NCI-H1930 (cell line): ENCODE data around the gene SLC25A44.

Experiments used
- DNase-seq, 2 experiments: peaks; one replicate each; lab custom pipeline; 2025; lab: John Stamatoyannopoulos, UW

The SLC25A44 gene

GRCh38 chr1:156193488-156194299 lies at the start of gene SLC25A44:
TSS of gene SLC25A44 (plus strand) at chr1:156194104. CDS start at chr1:156199848, 5,744 bp downstream.
- peak; percentile 98 to 99 for DNase-seq

- DNase-seq: no peak
Observed at GRCh38 chr1:156144742-156145141, 49.2 kb upstream of the SLC25A44 start.

GRCh38 chr1:156145650-156146019 lies 48.3 kb upstream of the SLC25A44 start:
- no peak for DNase-seq

DNA sequence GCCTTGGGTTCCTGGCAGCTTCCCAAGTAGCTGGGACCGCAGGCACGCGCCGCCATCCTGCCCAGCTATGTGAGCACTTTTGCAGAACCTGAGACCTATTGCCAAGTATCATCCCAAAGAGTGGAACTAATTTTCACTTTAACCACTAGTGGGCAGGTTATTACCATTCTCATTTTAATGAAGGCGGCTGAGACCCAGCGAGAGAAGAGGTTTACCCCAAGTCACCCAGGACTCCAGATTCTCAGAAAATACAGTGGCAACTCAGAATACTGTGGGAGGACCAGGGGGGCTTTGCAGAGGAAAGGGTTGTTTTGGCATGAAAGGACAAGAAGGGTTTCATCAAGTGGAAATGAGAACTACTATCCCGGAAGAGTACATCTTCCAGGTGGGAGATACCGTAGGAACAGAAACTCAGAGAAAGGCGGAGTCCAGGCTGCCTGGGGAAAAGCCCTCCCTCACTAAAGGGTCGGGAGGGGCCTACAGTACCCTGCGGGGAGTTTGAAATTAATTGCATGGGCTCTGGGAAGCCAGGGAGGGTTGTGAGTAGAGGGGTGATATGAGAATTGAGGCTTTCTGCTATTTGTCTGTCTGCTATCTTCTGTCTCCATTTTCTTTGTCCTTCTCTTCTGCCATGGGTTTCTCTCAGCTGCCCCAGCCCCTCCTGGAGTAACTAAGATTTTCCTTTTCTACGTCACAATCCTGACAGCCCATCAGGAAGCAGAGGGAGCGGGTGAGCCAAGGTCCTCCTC lies 47.7 kb upstream of the SLC25A44 start:
- peak; percentile 31 to 34 for DNase-seq

- no peak for DNase-seq
Observed at GRCh38 chr1:156146769-156147405, 47.0 kb upstream of the SLC25A44 start.

DNA sequence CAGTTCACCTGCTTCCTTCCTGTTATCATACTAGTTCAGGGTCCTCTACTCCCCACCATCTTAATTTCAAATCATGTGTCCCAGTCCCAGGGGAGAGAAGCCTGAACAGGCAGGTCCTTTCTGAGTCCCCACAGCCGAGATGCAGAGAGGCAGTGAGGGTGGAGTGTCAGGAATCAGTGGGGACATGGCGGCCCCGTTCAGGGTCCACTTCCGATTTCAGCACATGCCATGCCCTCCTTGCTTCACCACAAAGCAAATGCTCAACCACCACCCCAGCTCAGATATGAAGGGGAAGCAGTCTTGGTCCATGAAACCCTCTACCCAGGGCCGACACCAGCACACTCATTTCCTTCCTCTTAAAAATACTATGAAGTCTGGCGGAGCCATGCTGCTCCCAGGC lies 45.7 kb upstream of the SLC25A44 start:
- DNase-seq: no peak

DNA sequence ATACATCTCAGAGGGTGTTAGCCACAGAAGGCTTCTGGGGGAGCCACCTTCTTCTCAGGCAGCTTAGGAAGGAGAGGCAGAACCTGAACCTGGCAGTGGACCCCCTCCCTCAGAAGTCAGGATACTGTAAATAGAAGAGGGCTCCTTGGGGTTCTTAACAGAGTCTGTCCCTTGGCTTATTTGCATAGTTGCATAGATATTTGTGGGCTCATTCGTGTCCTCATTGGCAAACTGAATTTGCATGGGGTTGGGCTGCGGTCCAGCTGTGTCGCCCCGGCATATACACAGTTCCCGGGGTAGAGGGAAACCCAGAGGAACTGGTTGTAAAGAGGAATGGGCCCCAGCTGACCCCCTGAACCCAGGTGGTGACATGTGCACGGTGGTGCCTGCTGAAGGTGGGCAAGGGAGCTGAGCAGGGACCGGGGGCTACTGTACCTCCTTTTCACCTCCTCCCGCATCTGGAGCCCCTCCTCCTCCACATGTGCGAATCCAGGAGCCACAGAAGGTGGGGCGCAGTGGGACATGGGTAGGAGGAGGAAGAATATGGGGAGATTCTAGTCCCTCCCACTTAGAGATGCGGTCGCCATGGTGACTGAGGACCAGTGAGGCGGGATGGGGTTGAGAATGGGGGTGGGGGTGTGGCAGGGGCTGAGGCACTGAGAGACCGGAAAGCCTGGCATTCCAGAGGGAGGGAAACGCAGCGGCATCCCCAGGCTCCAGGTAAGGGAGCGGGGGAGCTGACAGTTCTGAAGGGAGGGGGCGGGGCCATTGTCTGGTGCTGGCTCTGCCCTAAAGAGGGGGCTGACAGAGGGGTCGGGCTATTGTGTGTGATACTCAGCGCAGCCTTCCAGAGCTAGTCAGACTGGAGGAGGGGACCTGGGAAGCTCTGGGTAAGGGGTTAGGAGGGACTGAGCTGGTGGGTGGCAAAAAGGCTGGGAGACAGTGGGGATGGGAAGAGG lies 44.3 kb upstream of the SLC25A44 start:
- DNase-seq: no peak

GRCh38 chr1:156150333-156151011 lies 43.4 kb upstream of the SLC25A44 start:
- no peak for DNase-seq

DNA sequence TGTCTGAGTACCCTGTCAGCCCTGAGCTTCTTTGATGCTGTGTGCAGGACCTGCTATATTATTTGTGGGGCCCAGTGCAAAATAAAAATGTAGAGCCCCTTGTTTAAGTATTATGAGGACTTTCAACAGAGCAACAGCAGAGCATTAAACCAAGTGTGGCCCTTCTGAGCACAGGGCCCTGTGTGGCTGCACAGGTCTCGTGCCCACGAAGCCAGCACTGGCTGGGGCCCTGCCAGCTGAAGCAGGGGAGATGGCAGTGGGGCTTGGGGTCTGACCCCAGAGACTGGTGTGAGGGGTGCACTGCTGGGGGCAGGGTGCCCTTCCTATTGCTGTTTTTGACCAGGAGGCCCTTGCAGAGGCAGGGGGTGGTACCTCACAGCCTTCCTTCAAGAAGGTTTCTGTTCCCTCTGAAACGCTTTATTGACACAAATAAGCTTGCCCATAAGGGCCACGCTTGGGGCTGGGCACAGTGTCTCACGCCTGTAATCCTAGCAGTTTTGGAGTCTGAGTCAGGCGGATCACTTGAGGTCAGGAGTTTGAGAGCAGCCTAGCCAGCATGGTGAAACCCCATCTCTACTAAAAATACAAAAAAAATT lies 42.7 kb upstream of the SLC25A44 start:
- DNase-seq: no peak

GRCh38 chr1:156152628-156153027 lies 41.3 kb upstream of the SLC25A44 start:
- no peak for DNase-seq

DNA sequence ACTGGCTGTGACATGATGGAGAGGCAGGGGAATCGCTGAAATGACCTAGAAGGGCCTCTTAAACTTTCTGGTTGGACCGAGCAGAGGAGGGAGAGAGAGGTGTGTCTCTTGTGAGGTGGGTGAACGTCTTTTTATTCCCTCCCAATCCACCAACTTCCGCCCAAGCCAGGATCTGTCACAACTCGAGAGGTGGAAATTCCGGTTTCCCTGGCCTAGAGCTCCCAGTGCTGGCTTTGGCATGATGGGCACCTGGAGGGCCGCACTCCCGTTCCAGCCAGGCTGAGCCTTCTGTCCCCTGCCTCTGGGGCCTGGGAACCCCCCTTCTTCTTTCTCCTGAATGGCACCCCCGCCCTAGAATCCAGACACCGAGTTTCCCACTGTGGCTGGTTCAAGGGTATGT lies 40.5 kb upstream of the SLC25A44 start, which contains the start of gene SEMA4A:
Gene SEMA4A, plus strand, starts transcription at position 224 of the 400 bp plus-strand sequence. CDS start 994 bp downstream, outside the sequence.
- no peak for DNase-seq

GRCh38 chr1:156154317-156154749 lies 39.6 kb upstream of the SLC25A44 start:
- no peak for DNase-seq

DNA sequence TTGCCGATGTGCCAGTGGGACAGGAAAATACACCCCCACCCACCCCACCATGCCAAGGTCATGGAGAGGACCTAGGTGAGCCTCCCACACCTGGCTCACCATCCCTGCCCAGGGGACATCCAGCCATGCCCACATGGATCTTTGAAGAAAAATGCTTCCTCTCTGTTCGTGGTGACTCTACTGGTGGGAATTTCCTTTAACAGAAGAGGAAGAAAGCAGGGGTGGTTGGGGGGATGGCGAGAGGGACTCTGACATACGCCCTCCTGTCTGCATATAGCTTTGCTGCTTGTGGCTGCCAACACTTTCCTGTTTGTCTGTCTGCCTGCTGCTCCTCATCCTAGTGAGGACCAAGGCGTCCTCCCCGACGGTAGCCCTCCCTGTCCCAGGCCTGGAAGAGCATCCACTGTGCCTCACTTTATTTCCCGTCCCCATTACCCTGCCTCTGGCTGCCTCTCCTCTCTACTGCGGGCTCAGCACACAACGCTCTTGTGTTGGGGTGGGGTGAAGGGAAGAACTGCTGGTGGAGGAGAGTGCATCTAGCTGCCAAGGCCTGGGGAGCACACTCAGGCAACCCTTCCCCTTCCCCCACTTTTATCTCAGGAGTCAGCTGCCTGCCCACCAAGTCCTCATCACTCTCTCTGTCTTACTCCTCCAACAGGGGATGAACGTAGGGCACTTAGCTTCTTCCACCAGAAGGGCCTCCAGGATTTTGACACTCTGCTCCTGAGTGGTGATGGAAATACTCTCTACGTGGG lies 38.0 kb upstream of the SLC25A44 start:
- no peak for DNase-seq

DNA sequence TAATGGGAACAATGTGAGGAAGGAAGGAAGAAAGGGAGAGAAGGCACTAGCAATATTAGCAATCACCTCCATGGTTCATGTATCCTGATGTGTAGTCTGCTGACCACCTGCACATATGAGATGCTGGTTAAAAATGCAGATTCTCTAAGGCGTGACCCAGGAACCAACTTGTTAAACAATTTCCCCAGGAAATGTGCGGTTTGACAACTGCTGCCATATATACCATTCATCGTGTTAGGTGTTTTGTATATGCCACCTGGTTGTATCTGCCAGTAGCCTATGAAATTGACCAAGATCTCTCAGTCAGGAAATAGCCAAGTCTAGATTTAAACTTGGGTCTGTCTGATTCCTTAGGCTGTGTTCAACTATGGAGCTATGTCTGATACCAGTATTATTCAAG lies 36.4 kb upstream of the SLC25A44 start:
- no peak for DNase-seq

- DNase-seq: no peak
Observed at GRCh38 chr1:156157966-156158365, 35.9 kb upstream of the SLC25A44 start.

- DNase-seq: no peak
Observed at GRCh38 chr1:156160000-156160742, 33.7 kb upstream of the SLC25A44 start.

DNA sequence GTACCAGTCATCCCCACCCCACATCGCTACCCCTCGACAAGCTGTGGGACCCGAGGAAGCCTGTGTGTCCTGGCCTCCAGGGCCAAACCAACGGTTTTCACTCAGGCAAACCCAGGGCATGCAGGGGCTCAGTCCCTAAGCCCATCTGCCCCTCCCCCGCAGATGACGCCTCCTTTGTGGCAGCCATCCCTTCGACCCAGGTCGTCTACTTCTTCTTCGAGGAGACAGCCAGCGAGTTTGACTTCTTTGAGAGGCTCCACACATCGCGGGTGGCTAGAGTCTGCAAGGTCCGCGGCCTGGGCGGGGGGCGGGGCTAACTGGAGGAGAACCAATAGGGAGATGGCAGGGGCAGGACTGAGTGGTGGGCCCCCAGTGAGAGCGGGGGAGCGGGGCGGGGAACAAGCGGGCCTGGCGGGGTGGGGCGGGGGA lies 33.1 kb upstream of the SLC25A44 start:
- no peak for DNase-seq

DNA sequence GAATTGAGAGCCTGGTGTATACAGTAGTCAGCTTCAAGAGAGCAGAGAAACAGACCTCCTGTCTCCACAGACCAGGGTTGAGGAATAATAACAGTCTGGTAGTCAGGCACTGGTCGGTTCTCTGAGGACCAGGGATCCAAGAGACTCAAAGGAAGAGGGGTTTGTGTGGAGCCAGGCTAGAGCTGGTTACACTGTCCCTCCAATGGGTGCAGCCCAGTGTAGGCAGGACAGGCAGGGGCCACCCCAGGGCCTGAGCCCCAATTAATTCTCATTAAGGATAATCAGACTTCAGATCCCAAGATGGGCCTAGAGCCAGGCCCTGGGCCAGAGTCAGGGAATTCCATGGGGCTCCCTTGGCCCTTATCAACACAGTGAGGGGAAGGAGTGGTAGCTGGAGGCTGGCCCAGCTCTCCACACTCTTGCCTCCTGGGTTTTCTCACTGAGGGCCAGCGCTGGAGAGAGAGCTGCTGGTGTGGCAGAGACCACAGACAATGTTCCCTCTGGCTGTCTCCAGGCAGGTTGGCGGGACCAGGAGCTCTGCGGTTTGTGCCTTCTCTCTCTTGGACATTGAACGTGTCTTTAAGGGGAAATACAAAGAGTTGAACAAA lies 31.4 kb upstream of the SLC25A44 start:
- no peak for DNase-seq

DNA sequence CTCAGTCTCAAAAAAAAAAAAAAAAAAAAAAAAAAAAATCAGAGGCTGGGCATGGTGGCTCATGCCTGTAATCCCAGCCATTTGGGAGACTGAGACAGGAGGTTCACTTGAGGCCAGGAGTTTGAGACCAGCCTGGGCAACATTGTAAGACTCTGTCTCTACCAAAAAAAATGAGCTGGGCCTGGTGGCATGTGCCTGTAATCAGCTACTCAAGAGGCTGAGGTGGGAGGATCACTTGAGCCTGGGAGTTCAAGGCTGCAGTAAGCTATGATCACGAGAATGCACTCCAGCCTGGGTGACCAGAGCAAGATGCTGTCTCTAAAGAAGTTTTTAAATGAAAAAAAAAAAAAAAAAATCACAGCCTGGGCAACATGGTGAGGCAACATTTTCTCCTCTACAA lies 30.2 kb upstream of the SLC25A44 start:
- no peak for DNase-seq
